Dedifferentiated amniotic fluid mesenchymal stem cell (primary cell): Measurements from ENCODE around the gene CAVIN1.
"Not testable (repeated sequence)": the region's sequence is repeated elsewhere in the genome, so short reads cannot be mapped to it uniquely, and the experiment has no call there.

Source experiments
- DNase-seq: peaks from one replicate; pipeline ENCODE4 v3.0.0-alpha.2; 2016; ENCODE audit errors: extremely low spot score

The CAVIN1 gene

DNA sequence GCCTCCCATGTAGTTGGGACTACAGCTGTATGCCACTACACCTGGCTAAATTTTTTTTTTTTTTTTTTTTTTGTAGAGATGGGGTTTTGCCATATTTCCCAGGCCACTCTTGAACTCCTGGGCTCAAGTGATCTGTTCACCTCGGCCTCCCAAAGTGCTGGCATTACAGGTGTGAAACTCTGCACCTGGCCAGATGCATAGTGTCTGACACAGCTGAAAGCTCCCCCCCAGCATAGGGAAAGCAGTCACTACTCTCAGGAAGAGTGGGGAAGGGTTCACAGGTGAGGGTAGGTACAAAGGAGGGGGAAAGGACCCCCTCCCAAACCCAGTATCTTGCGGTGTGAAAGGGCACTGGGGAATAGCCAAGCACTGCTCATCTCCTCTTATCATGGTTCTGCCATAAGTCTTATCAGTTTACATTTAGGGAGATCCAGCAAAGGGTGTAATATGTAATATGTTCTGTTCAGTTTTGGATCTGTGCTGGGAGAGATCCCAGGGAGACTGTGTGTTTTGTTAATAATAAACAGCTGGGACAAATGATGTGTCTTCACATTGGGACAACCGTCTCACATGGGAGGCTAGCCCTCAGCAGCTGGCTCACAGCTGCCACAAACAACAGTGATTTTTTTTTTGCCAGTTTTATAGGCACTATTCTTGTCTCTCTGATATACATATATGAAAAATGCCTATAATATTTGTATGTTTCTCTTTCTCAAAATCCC lies 6.8 kb upstream of the CAVIN1 start:
- DNase-seq, result no peak

DNA sequence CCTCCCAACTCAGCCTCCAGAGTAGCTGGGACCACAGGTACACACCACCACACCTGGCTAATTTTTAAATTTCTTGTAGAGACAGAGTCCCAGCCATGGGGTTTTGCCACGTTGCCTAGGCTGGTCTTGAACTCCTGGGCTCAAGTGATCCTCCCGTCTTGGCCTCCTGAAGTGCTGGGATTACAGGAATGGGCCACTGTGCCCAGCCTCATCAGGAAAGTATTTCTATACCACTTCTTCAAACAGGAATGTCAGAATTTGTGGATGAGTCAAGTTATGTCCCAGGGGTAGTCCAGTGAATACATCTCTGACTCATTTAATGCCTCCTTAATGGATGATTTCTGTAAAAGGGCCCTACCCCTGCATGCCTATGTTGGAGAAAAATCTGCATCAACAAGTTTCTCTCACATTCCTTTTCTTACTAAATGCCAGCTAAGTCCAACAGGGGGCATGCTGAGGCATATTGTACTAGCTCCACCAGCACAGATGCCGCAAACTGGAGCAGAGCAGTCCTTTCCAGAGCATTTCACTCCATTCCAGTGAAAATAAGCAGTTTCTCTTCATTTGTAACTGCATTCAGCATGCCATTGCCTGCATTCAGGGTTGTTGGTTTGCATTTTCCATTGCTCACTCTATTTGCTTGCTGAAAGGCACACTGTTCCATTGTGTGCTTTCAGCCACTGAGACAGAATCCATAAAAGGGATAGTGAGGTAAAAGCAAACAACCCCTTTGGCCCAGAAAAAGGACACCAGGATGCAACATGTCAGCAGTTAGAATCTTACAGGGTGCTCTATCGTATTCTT lies 5.3 kb upstream of the CAVIN1 start:
- DNase-seq, result peak; percentile 97

DNA sequence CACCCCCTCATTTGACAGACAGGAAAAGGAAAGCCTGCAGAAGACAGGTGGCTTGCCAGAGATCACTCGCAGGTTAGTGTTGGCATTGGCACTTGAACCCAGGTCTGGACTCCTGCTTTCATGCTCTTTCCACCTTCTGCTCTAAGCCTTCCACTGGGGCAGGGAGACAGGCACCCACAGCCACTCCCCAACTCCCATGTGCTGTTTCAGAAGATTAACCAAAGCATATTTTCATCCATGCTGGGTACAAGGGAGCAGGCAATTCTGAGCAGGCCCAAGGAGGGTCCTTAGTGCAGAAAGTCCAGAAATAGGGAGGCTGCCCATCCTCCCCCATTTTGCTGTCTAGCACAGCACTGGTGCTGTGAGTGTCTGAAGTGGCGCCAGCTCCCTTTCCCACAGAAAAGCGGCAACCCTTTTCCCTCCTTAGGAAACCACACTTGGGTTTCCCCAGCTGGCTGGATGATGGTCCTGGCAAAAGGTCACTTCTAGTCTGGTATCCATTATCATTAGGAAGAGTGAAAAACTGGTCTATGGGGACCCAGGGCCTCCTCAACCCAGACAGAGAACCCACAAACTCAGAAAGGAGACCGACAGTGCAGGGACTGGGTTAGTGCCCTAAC lies 2.0 kb upstream of the CAVIN1 start:
- no peak for DNase-seq

DNA sequence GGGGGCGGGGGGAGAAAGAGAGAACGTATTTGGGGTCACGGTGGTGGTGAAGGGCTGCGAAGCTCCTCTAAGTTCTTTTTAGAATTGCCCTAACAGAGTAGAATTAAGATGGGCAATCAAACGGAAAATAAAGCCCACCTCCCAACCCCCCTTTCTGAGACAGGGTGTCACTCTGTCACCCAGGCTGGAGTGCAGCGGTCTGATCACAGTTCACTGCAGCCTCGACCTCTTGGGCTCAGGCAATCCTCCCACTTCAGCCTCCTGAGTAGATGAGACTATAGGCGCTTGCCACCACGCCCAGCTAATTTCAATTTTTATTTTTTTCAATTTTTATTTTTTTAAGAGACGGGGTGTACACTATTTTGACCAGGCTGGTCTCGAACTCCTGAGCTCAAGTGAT lies 710 bp upstream of the CAVIN1 start:
- no peak for DNase-seq

DNA sequence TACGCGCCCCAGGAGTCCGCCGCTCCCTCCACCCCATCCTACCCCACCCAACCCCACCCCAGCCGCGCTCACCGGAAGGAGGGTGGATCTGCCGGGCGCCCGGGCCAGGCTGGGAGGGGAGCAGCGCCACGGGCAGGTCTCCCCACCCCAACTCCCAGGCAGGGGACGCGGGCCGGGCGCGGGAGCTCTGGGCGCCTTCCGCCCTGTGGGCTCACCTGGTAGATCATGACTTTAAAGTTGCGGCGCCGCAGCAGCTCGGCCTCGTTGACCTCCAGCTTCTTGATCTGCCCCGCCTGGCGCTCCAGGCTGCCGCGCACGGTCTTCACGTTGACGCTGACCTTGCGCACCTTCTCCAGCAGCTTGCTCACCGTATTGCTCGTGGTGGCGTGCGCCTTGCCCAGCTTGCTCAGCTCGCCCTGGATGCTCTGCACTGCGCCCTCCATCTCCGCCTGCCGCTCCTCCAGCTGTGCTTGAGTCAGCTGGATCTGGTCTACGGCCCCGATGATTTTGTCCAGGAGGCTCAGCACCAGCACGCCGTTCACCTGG lies 571 bp downstream of the CAVIN1 start:
- DNase-seq, result no peak

DNA sequence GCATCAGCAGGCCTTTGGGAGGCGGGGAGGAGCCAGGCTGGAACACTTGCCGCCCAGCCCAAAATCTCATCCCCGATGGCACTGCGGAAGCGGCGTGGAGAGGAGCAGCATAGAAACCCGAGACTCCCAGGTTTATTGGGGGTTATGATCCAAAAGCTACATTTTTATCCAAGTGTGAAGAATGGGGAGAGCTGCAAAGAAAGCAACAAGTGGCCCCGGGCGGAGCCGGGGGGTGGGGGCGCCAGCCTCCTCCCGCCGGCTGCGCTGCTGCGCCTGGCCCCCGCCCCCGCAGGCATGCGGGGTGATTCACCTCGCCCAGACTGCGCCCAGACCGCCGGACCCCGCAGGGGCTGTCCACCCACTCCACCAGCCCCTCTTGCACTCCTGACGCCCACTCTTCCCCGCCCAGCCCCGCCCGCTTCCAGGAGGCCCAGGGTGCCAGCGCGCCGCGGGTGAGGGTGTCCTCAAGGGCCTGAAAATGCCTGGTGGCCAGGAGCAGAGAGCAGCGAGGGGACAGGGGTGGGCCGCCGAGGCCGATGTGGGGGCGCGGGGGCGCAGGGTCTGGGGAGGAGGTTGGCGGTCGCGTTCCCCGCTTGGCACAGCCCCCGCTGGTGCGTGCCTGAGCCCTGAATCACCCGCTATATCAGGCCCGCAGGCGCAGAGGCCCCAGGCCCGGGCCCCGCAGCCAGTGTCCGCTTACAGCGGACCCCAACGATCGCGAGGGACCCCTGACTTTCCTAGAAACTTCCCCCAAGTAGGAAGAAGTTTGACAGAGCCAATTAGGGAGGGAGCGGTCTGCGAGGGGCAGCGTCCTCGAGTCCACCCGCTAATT lies 1.3 kb downstream of the CAVIN1 start:
- DNase-seq, result peak; percentile 39

DNA sequence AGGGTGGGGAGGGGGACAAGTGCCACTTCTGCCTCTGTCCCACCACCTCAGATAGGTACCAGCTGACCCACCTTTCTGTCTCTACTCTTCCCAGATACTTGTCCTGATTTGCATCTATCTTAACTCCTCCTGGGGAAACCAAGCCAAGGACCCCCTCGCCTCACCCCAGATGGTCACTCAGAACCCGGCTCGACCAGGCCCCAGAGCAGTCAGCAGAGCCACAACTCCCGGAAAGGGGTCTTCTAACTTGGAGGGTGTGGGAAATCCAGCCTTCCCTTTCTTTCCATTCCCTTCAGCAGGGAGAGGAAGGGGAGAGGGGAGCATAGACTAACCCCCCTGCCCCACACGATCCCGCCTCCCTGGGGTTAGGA lies 1.9 kb downstream of the CAVIN1 start:
- DNase-seq, result no peak

DNA sequence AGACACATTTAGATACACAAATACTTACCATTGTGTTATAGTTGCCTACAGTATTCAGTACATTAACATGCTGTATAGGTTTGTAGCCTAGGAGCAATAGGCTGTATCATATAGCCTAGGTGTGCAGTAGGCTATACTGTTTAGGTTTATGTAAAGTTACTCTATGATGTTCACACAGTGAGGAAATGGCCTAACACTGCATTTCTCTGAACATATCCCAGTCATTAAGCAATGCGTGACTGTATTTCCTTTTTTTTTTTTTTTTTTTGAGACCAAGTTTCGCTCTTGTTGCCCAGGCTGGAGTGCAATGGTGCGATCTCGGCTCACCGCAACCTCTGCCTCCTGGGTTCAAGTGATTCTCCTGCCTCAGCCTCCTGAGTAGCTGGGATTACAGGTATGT lies 5.1 kb downstream of the CAVIN1 start:
- DNase-seq, result not testable (repeated sequence)

DNA sequence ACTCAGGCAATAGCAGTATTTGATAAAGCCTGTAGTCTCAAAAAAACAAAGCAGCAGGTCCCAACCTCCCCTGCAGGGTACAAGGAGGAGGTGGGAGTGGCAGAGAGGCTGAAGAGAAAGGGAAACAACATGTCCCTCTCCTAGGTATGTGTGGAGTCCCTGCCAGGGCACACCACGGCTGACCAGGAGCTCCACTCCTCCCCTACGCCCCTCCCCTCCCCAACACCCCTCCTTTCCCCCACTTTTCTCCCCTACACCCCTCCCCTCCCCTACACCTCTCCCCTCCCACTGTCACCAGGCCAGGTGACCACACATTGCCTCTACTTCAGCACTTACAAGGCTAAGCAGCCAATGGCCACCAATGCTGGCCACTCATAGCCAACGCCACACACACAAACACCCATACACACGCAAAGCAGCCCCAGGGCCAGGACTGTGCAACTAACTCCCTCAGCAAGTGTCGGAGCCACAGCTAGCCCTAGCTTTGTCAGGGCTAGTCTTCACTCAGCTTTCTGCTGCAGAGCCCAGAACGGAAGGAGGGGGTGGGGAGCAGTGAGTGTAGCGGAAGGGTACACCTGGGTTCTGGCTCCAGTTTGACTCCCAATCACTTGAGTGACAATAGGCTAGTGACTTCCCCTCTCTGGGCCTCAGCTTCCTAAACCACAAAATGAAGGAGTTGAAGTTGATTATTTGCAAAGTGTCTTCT lies 8.2 kb downstream of the CAVIN1 start:
- no peak for DNase-seq

DNA sequence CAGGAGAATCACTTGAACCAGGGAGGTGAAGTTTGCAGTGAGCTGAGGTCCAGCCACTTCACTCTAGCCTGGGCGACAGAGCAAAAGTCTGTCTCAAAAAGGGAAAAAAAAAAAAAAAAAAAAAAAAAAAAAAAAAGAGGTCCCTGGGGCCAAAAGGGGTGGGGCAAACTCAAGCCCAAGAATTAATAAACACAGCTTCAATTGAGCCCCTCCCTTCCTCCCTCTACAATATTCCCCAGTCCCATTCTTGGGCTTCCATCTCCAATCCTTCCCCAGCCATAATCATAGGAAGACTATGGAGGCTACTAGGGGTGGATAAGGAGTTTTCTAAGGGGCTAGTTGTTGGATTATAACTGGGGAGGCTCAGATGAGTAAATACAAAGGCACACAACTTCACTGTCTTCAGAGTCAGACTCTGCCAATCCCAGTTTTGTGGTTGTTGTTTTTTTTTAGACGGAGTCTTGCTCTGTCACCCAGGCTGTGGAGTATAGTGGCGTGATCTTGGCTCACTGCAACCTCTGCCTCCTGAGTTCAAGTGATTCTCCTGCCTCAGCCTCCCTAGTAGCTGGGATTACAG lies 9.5 kb downstream of the CAVIN1 start:
- DNase-seq, result no peak

DNA sequence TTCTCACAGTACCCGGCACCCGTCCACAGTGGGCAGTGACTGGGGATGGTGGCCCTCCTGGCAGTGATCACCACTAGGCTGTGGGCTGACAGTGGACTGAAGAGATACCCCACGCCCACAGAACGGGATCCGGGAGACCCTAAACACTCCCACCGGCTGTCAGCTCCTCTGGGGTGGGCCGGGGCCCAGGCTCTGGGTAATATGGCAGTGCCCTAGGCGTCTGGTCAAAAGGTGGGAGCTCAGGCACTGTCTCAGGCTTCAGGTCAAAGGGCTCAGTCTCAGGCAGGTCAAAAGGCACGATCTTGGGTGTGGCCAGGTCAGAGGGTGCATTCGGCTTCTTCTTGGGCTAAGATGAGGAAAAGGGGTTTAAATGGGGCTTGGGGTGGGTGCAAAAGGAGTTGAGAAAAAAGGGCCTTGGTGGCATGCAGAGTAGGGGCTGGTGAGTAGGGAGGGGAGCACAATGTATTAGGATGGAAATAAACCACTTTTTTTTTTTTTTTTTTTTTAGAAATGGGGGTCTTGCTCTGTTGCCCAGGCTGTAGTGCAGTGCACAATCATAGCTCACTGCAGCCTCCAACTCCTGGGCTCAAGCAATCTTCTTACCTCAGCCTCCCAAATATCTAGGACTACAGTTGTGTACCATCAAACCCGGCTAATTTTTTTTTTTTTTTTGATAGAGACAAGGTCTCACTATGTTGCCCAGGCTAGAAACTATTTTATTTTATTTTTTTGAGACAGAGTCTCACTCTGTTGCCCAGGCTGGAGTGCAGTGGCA lies 11.0 kb downstream of the CAVIN1 start:
- no peak for DNase-seq

DNA sequence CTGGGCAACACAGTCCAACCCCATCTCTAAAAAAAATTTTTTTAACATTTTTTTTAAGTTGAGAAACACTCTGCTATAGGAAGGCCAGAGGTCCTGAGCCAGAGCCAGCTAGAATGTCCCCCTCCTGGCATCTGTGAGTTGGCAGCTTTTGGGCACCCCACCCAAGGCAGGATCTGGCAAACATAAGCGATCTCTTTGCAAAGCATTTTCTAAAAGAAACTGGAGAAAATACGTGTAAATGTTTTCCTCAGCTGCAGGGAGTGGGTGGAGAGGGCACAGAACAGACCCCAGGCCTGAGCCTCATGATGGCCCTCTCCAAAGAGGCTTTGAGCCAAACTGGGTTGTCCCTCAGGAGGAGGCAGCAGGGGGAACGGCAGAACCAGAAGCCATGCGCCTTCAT lies 11.7 kb downstream of the CAVIN1 start:
- DNase-seq, result no peak

DNA sequence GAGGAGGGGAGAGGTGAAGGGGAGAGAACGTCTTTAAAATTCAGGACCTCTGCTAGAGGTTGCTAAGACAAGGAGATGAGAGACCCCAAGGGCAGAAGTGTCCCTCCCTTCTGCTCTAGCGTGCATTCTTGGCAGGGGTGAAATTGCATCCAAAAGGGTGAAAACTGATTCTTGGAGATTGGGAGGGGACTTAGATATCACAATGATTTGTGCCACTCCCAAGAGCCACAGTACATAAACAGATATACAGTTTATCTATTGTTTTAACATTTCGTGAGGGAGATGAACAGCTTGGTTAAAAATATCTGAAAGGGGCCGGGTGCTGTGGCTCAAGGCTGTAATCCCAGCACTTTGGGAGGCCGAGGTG lies 12.8 kb downstream of the CAVIN1 start:
- no peak for DNase-seq

DNA sequence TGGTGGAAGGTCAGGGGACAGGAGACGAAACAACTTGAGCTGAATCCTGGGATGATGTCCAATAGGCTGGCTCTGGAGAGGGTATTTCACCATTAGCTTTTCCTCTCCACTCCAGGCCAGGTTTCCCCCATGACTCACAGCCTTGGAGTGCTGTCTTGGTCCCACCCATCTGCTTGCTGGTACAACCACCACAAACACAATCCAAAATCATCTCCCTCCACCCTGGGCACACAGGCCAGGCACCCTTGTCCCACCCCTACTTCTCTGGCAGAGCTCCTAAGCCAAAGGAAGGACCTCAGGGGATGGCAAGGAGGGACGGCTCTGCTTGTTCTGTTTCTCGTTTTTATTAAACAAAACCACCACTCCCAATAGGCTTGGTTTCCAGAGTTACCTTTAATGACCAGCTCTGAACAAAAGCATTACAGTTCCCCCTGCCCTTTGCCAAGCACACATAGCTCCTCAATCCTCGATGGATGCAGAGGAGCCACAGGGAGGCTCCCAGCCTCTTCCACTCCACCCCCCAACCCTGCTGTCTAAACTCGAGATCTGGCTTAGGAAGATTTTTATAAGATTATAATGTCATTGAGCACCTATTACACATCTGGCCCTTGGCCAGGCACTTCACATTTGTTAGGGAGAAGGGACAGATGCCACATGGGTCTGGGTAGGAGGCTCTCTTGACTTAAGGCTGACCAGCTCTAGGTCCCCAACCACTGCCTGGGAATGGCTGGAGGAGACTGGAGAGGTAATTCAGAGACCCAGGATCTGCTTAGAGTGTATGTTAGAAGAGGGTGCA lies 13.3 kb downstream of the CAVIN1 start:
- DNase-seq, result peak; percentile 84

DNA sequence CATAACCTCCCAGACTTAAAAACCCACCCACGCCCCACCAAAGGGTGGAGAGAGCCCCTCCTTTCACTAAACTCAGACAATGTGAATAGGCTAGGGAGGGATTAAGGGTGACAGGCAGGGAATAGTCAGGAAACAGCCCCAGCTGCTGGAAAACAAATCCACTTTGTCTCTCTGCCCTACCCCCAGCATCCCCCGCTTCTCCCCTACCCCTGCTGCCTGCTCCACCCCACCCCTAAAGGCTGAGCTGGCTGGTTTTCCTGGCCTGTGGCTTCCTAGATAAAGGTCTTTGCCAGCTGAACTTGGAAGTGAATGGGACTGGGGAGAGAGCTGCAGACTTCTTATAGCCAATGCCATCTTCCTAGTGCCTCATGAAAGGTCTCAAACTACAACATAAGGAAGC lies 15.0 kb downstream of the CAVIN1 start:
- no peak for DNase-seq

DNA sequence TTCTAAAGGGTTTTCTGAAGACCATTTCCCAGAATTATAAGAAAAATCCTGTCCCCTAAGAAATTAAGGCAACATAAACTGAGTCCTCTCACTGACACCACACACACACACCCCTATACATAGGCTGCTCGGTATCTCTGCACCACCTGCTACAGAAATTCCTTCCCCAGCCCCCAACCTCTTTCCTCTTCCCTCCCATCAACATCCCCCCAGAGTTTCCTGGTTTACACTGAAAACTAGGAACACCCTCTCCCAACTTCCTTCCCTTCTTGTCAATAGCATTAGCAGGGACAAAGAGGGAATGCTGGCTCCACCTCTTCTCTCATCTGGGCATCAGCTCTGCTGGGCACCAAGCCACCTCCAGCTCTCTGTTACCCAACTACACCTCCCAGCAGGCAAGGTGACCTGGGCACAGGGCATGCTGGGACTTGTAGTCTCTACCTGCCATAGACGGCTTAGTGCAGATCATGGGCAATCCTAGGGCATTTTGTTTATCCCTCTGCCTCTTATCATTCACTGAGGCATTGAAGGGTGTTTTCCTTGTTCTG lies 15.7 kb downstream of the CAVIN1 start:
- DNase-seq, result no peak

DNA sequence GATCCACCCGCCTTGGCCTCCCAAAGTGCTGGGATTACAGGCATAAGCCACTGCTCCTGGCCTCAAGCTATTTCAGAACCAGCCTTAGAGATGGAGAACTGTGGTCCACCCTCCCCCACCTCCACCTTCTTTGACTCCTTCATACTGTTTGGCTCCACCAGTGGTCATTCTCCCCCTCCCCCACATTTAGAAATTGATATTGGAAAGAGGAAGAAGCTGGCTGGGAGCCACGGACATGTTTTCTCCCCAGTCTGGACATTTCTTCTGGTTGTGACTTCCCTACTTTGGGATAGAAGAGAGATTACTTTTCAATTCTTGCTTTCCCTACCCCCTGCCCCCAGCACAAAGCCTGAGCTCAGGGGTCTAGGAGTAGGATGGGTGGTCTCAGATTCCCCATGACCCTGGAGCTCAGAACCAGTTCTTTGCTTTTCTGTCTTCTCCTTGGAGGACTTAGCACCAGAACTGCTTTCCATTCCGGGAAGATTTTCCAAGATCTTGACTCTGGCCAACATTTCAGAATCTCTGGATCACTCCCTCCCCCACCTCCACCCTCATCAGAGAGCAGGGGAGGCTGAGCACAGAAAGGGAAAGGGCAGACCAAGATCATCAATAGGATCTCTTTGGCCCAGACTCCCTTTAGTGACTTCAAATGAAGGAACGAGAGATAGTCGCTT lies 16.3 kb downstream of the CAVIN1 start:
- no peak for DNase-seq

DNA sequence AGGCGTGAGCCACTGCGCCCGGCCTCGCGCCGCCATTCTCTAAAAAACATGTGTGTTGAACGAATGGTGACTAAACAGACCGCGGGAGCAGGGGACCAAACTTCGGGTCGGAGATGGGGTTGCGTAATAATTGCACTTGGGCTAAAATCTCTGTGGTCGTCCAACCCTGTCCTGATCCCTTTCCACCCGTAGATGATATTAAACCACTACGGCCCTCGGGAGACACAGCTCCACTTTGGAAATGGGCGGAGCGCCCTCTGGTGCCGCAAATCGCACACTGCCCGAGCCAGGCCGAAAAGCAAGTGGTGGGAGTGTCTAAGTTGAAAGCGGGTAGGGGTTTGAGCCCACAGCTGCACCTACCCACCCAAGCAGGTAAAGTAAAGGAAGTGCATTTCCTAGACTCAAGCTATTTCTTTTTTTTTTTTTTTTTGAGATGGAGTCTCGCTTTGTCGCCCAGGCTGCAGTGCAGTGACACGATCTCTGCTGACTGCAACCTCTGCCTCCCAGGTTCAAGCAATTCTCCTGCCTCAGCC lies 17.0 kb downstream of the CAVIN1 start:
- no peak for DNase-seq
